Limb (tissue), 2 donors: ENCODE measurements around the gene FMN1.
A peak's percentile ranks its signal among the peaks of the same experiment; 100 is the strongest.

Source experiments
- DNase-seq, 2 donors: peaks; one replicate each; pipeline ENCODE4 v3.0.0-alpha.2; 2016; ENCODE audit errors: extremely low spot score in 2 of 2

FMN1 gene

GRCh38 chr15:32733281-32733680 is 461.2 kb downstream of the FMN1 start:
- DNase-seq: no peak

- DNase-seq: no peak
Measured at GRCh38 chr15:32732574-32733157, 461.8 kb downstream of the FMN1 start.

- peak in 1 of 2 donors; percentile 70 for DNase-seq
Measured at GRCh38 chr15:32730677-32731654, 463.5 kb downstream of the FMN1 start.

- DNase-seq: no peak
Measured at GRCh38 chr15:32729700-32730395, 464.7 kb downstream of the FMN1 start.

- DNase-seq: no peak
Measured at GRCh38 chr15:32723171-32723948, 471.2 kb downstream of the FMN1 start.

- no peak for DNase-seq
Measured at GRCh38 chr15:32722136-32722535, 472.4 kb downstream of the FMN1 start.

GRCh38 chr15:32721596-32721995 is 472.9 kb downstream of the FMN1 start:
- no peak for DNase-seq

GRCh38 chr15:32718821-32719716 is 475.4 kb downstream of the FMN1 start:
- peak in 1 of 2 donors; percentile 63 for DNase-seq

GRCh38 chr15:32718227-32718820 is 476.2 kb downstream of the FMN1 start:
- DNase-seq: no peak

- peak in 1 of 2 donors; percentile 82 for DNase-seq
Measured at GRCh38 chr15:32717426-32718226, 476.9 kb downstream of the FMN1 start, which contains the start of gene GREM1. TSS of gene GREM1 (plus strand) at chr15:32718004. CDS start at chr15:32730691, 12,687 bp downstream.

- DNase-seq: no peak
Measured at GRCh38 chr15:32716915-32717425, 477.5 kb downstream of the FMN1 start.

GRCh38 chr15:32716216-32716914 is 478.1 kb downstream of the FMN1 start:
- no peak for DNase-seq
